Smooth muscle cell (in vitro differentiated cells): ENCODE results near the gene MYL7. TPM values are rescaled to one million over a fixed set of nuclear protein-coding genes. Genes with fewer than 3 reads are reported as not detected.

ENCODE experiments used
- DNase-seq: peaks from one replicate; lab custom pipeline; 2025; ENCODE audit not compliant: unreplicated experiment; lab: John Stamatoyannopoulos, UW
- H2AFZ ChIP-seq: fragments of 200-600 bp; sonication (generic); 2 replicates; pipeline ENCODE4 v1.6.0; 2016; ENCODE audit warnings: antibody characterized with exemption, low read depth, mild to moderate bottlenecking
- H3F3A ChIP-seq: fragments of 200-600 bp; sonication (generic); 2 replicates; pipeline ENCODE4 v1.6.0; 2017; ENCODE audit warnings: antibody characterized with exemption, low read depth
- H3K27ac ChIP-seq: fragments of 200-600 bp; sonication (generic); 2 replicates; pipeline ENCODE4 v1.5.1; 2016; ENCODE audit warnings: low read depth, mild to moderate bottlenecking
- H3K27me3 ChIP-seq: fragments of 200-600 bp; sonication (generic); 2 replicates; pipeline ENCODE4 v1.6.1; 2016; ENCODE audit warnings: low read depth, mild to moderate bottlenecking
- H3K36me3 ChIP-seq: fragments of 200-600 bp; sonication (generic); 2 replicates; pipeline ENCODE4 v1.5.1; 2016; ENCODE audit warnings: low read depth
- H3K4me1 ChIP-seq: fragments of 200-600 bp; sonication (generic); 2 replicates; pipeline ENCODE4 v1.5.1; 2016; ENCODE audit warnings: low read depth
- H3K4me2 ChIP-seq: fragments of 200-600 bp; sonication (generic); 2 replicates; pipeline ENCODE4 v1.6.0; 2016; ENCODE audit warnings: mild to moderate bottlenecking
- H3K4me3 ChIP-seq: fragments of 200-600 bp; sonication (generic); 2 replicates; pipeline ENCODE4 v1.5.1; 2016; ENCODE audit warnings: mild to moderate bottlenecking
- H3K79me2 ChIP-seq: fragments of 200-600 bp; sonication (generic); 2 replicates; pipeline ENCODE4 v1.6.0; 2016; ENCODE audit warnings: low read depth, mild to moderate bottlenecking
- H3K9ac ChIP-seq: fragments of 200-600 bp; sonication (generic); 2 replicates; pipeline ENCODE4 v1.6.0; 2016; ENCODE audit warnings: low read depth
- H3K9me3 ChIP-seq: fragments of 200-600 bp; sonication (generic); replicated peaks from 2 replicates; pipeline ENCODE4 v1.5.1; 2016; ENCODE audit warnings: low read depth
- H4K20me1 ChIP-seq: fragments of 200-600 bp; sonication (generic); 2 replicates; pipeline ENCODE4 v1.6.0; 2016; ENCODE audit warnings: low read depth
- CTCF ChIP-seq: fragments of 200-600 bp; sonication (generic); IDR thresholded peaks from 2 replicates; pipeline ENCODE4 v1.5.1; 2017; ENCODE audit warnings: borderline replicate concordance, mild to moderate bottlenecking, antibody characterized with exemption; ENCODE audit not compliant: insufficient read depth, poor library complexity, severe bottlenecking
- WGBS: methylation state at CpG from one replicate; pipeline ENCODE4 v1.1.7; 2016; ENCODE audit warnings: low lambda C conversion rate; 5-methylcytosine and 5-hydroxymethylcytosine counted together
- polyA plus RNA-seq: library from polyadenylated mRNA; unstranded; fragments of >200 nt; fragmentation: Nextera tagmentation; extraction: Ambion mirVana; gene quantifications from 2 replicates; pipeline ENCODE4 v1.2.1, GENCODE V29; 2016
- total RNA-seq: library from RNA; depleted of rRNA; stranded (reverse); fragments of >200 nt; gene quantifications from 2 replicates; pipeline ENCODE4 v1.2.3, GENCODE V29; 2014

Gene MYL7
- total and polyA plus RNA-seq, 2 experiments from 2014 or later, result 35.8 to 95.1 TPM

- Histone ChIP-seq H3K27me3 (no peaks in the 10 kb centered on the region), H3K4me1 (no peaks in the 10 kb centered on the region), H3F3A (peaks cover 11% of the 10 kb centered on the region), H3K27ac (no peak overlapping the region), H3K9ac (no peak overlapping the region), H3K4me3 (no peak overlapping the region), H3K79me2 (peaks cover 23% of the 10 kb centered on the region), H3K9me3 (no peaks in the 10 kb centered on the region), H4K20me1 (peaks cover 18% of the 10 kb centered on the region), H2AFZ (no peak overlapping the region), H3K36me3 (no peaks in the 10 kb centered on the region), H3K4me2 (no peak overlapping the region)
- no peak for TF ChIP-seq CTCF
- no peak for DNase-seq
- 92% methylated on average over 18 of the region's 18 CpGs for WGBS
Measured at GRCh38 chr7:44107116-44107960, 33.8 kb downstream of the MYL7 start.

GRCh38 chr7:44106311-44107065 lies 34.6 kb downstream of the MYL7 start:
- peaks cover 23% of the 10 kb centered on the region for H3K79me2 ChIP-seq
- H3K27me3 ChIP-seq, result no peaks in the 10 kb centered on the region
- peak overlapping the region; percentile 94 for H3K4me2 ChIP-seq
- no peak overlapping the region for H2AFZ ChIP-seq
- H3K27ac ChIP-seq, result no peak overlapping the region
- TF ChIP-seq CTCF, result no peak
- peak overlapping the region; percentile 84 for H3K4me3 ChIP-seq
- H3F3A ChIP-seq, result peaks cover 17% of the 10 kb centered on the region
- H3K4me1 ChIP-seq, result no peaks in the 10 kb centered on the region
- H3K9me3 ChIP-seq, result no peaks in the 10 kb centered on the region
- whole genome bisulfite sequencing, result 96% methylated on average over 10 of the region's 10 CpGs
- DNase-seq, result no peak
- H3K9ac ChIP-seq, result no peak overlapping the region
- H3K36me3 ChIP-seq, result no peaks in the 10 kb centered on the region
- peaks cover 18% of the 10 kb centered on the region for H4K20me1 ChIP-seq

GRCh38 chr7:44105832-44106231 lies 35.3 kb downstream of the MYL7 start:
- H3K27me3 ChIP-seq, result no peaks in the 10 kb centered on the region
- H3K4me2 ChIP-seq, result peak overlapping the region; percentile 94
- no peaks in the 10 kb centered on the region for H3K4me1 ChIP-seq
- H3F3A ChIP-seq, result peaks cover 17% of the 10 kb centered on the region
- H3K9ac ChIP-seq, result peak overlapping the region; percentile 32
- H3K9me3 ChIP-seq, result no peaks in the 10 kb centered on the region
- H3K27ac ChIP-seq, result peak overlapping the region; percentile 78
- H3K36me3 ChIP-seq, result no peaks in the 10 kb centered on the region
- H3K79me2 ChIP-seq, result peaks cover 23% of the 10 kb centered on the region
- H3K4me3 ChIP-seq, result peak overlapping the region; percentile 84
- H2AFZ ChIP-seq, result no peak overlapping the region
- no peak for DNase-seq
- TF ChIP-seq CTCF, result no peak
- H4K20me1 ChIP-seq, result peaks cover 18% of the 10 kb centered on the region
- whole genome bisulfite sequencing, result 100% methylated on average over 2 of the region's 2 CpGs
